Liver (tissue), 9 donors: Measurements from ENCODE around the gene INSR. TPM values are rescaled to one million over a fixed set of nuclear protein-coding genes. Genes with fewer than 3 reads are reported as not detected.

ENCODE experiments used
- DNase-seq: peaks from one replicate; pipeline ENCODE4 v3.0.0-alpha.2; 2017; ENCODE audit warnings: low spot score
- H3K27ac ChIP-seq, 2 donors: one replicate each; pipeline ENCODE4 v1.7.0; 2013; ENCODE audit warnings: inconsistent platforms in 2 of 2, low read length in 2 of 2, control low read depth in 1 of 2, low read depth in 1 of 2, mild to moderate bottlenecking in 1 of 2
- H3K27me3 ChIP-seq, 4 donors: one replicate each; pipeline versions ENCODE4 v1.6.1 to v1.7.0; 2013; ENCODE audit warnings: low read length in 3 of 4, inconsistent platforms in 1 of 4, mild to moderate bottlenecking in 1 of 4, moderate library complexity in 1 of 4; ENCODE audit not compliant: control insufficient read depth in 4 of 4, insufficient read depth in 4 of 4
- H3K36me3 ChIP-seq, 4 donors: one replicate each; pipeline versions ENCODE4 v1.6.1 to v1.7.0; 2013; ENCODE audit warnings: low read length in 3 of 4, mild to moderate bottlenecking in 3 of 4, low read depth in 1 of 4, moderate library complexity in 1 of 4; ENCODE audit not compliant: control insufficient read depth in 4 of 4, insufficient read depth in 3 of 4
- H3K4me1 ChIP-seq, 4 donors: one replicate each; pipeline versions ENCODE4 v1.6.1 to v1.7.0; 2013; ENCODE audit warnings: low read length in 3 of 4, mild to moderate bottlenecking in 3 of 4, moderate library complexity in 1 of 4; ENCODE audit not compliant: control insufficient read depth in 4 of 4, insufficient read depth in 4 of 4
- H3K4me3 ChIP-seq, 3 donors: one replicate each; pipeline versions ENCODE4 v1.6.1 to v1.7.0; 2013; ENCODE audit warnings: low read length in 3 of 3, control low read depth in 1 of 3, low read depth in 1 of 3, mild to moderate bottlenecking in 1 of 3
- H3K9ac ChIP-seq, 2 donors: one replicate each; pipeline ENCODE4 v1.7.0; 2013; ENCODE audit warnings: low read length in 2 of 2, mild to moderate bottlenecking in 2 of 2, moderate library complexity in 2 of 2, control low read depth in 1 of 2, low read depth in 1 of 2
- H3K9me3 ChIP-seq, 4 donors: one replicate each; pipeline versions ENCODE4 v1.6.1 to v1.7.0; 2013; ENCODE audit warnings: low read length in 3 of 4; ENCODE audit not compliant: control insufficient read depth in 4 of 4
- EGR1 ChIP-seq, 2 donors: IDR thresholded peaks; 2 replicates each; pipeline ENCODE4 v1.6.1; 2016 to 2018; ENCODE audit warnings: antibody characterized with exemption in 2 of 2, low read depth in 2 of 2
- FOXA1 ChIP-seq: IDR thresholded peaks from 2 replicates; pipeline ENCODE4 v1.6.1; 2016; ENCODE audit warnings: antibody characterized with exemption
- FOXA2 ChIP-seq: IDR thresholded peaks from 2 replicates; pipeline ENCODE4 v1.6.1; 2016; ENCODE audit warnings: antibody characterized with exemption
- GABPA ChIP-seq, 2 donors: IDR thresholded peaks in 1 of 2; conservative IDR thresholded peaks in 1 of 2; 2 replicates each; pipeline ENCODE4 v1.6.1; 2016; ENCODE audit warnings: antibody characterized with exemption in 2 of 2, mild to moderate bottlenecking in 1 of 2, moderate library complexity in 1 of 2
- HNF4A ChIP-seq, 2 donors: conservative IDR thresholded peaks; 2 replicates each; pipeline ENCODE4 v1.6.1; 2016; ENCODE audit warnings: antibody characterized with exemption in 2 of 2, mild to moderate bottlenecking in 2 of 2
- HNF4G ChIP-seq: IDR thresholded peaks from 2 replicates; pipeline ENCODE4 v1.6.1; 2016; ENCODE audit warnings: antibody characterized with exemption
- JUND ChIP-seq, 2 donors: IDR thresholded peaks; 2 replicates each; pipeline ENCODE4 v1.6.1; 2016; ENCODE audit warnings: antibody characterized with exemption in 2 of 2
- NR2F2 ChIP-seq: IDR thresholded peaks from 2 replicates; pipeline ENCODE4 v1.6.1; 2016; ENCODE audit warnings: antibody characterized with exemption
- RAD21 ChIP-seq, 2 donors: IDR thresholded peaks; 2 replicates each; pipeline ENCODE4 v1.6.1; 2016; ENCODE audit warnings: antibody characterized with exemption in 2 of 2, mild to moderate bottlenecking in 2 of 2
- RXRA ChIP-seq, 2 donors: IDR thresholded peaks; 2 replicates each; pipeline ENCODE4 v1.6.1; 2017 to 2018; ENCODE audit warnings: antibody characterized with exemption in 2 of 2, mild to moderate bottlenecking in 1 of 2
- SP1 ChIP-seq: IDR thresholded peaks from 2 replicates; pipeline ENCODE4 v1.6.1; 2018; ENCODE audit warnings: antibody characterized with exemption, mild to moderate bottlenecking
- TAF1 ChIP-seq: conservative IDR thresholded peaks from 2 replicates; pipeline ENCODE4 v1.6.1; 2016; ENCODE audit warnings: antibody characterized with exemption, mild to moderate bottlenecking
- YY1 ChIP-seq: IDR thresholded peaks from 2 replicates; pipeline ENCODE4 v1.6.1; 2016; ENCODE audit warnings: antibody characterized with exemption, mild to moderate bottlenecking
- WGBS: extraction: QIAGEN DNeasy Blood & Tissue Kit; methylation state at CpG from one replicate; pipeline ENCODE4 v1.1.7; 2013; 5-methylcytosine and 5-hydroxymethylcytosine counted together
- polyA plus RNA-seq, 2 donors: library from polyadenylated mRNA; stranded (reverse) in 1 of 2; unstranded in 1 of 2; fragments of 200-250 nt in 1 of 2; fragments of >200 nt in 1 of 2; fragmentation: Nextera tagmentation in 1 of 2; extraction: Ambion mirVana in 1 of 2; gene quantifications; one replicate each; pipeline versions ENCODE4 v1.2.1 to v1.2.3, GENCODE V29; 2013 to 2015
- total RNA-seq, 2 donors: library from RNA; depleted of rRNA; stranded (reverse); fragments of >200 nt; gene quantifications; one replicate each; pipeline ENCODE4 v1.2.3, GENCODE V29; 2014
- TF ChIP-seq, protein P1 (sequence below): IDR thresholded peaks from 2 replicates; pipeline ENCODE4 v1.6.1; 2016; ENCODE audit warnings: antibody characterized with exemption
- TF ChIP-seq, protein P2 (sequence below): IDR thresholded peaks from 2 replicates; pipeline ENCODE4 v1.6.1; 2016; ENCODE audit warnings: antibody characterized with exemption, mild to moderate bottlenecking
- TF ChIP-seq, protein P3 (sequence below): fragments of 150-350 bp; IDR thresholded peaks from 2 replicates; pipeline ENCODE4 v1.5.1; 2017; ENCODE audit warnings: improper control_type of control experiment, low read depth, low read length; ENCODE audit not compliant: missing input control
- TF ChIP-seq, protein P4 (sequence below): IDR thresholded peaks from 2 replicates; pipeline ENCODE4 v1.6.1; 2016; ENCODE audit warnings: antibody characterized with exemption
- donor health status: healthy.
- donor health status: healthy.
- donor health status: healthy.
- donor health status: healthy.
- donor health status: healthy.

Gene INSR
- total and polyA plus RNA-seq, 4 donors: 16.5 to 97.5 (median 50.8) TPM

DNA sequence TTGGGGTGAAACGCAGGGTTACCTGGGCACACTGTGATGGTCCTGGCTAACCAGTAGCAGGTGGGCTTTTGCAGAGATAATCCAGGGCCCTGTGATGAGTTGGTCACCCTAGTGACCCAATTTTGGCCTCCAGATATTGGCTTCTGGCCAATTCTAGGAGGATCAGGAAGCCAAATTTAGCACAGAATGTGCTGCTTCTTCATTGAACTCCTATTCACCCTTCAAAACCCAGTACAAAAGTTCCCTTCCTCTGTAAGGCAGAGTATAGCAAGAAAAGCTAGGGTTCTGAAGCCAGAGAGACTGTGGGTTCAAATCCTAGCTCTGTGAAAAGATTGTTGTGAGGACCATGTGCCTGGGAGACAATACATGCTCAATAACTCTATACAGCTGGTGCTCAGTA lies 70.8 kb downstream of the INSR start:
- WGBS: 100% methylated on average over 1 of the region's 1 CpG
- no peak overlapping the region for H3K9ac ChIP-seq
- no peaks in the 10 kb centered on the region for H3K9me3 ChIP-seq
- H3K4me1 ChIP-seq: peaks cover 3 to 23% (median 16%) of the 10 kb centered on the region in 4 donors
- H3K4me3 ChIP-seq: no peak overlapping the region
- peak overlapping the region; percentile 20 to 63 for H3K27ac ChIP-seq
- TF ChIP-seq GABPA (IDR thresholded peaks at IDR 0.05 in 1 of 2, conservative IDR thresholded peaks at IDR 0.05 in 1 of 2): no peak
- no peaks in the 10 kb centered on the region for H3K36me3 ChIP-seq
- no peak for DNase-seq
- no peaks in the 10 kb centered on the region for H3K27me3 ChIP-seq

DNA sequence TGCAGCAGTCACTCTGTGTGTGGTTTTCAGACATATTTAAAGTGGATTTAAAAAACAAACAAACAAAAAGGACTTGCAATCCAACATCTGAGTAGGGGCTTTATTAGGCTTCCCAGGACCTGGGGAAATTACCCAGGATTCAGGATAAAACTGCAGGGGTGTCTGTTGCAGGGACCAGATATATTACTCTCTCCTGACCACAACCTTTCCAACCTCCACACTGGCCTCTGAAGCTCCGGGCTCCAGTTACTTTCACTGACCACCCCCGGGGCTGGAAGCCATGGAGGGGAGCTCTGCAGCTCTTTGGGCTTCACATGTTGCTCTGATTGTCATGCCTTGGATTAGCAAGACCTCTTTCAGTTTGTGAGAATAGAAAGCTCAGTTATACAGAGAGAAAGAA lies 75.2 kb downstream of the INSR start:
- DNase-seq: no peak
- Histone ChIP-seq H3K27me3 (no peaks in the 10 kb centered on the region), H3K4me3 (no peak overlapping the region), H3K4me1 (peaks cover 6 to 13% (median 10%) of the 10 kb centered on the region in 4 donors), H3K9ac (no peak overlapping the region), H3K36me3 (no peaks in the 10 kb centered on the region), H3K9me3 (no peaks in the 10 kb centered on the region), H3K27ac (no peak overlapping the region)
- 88% methylated on average over 2 of the region's 2 CpGs for WGBS
- TF ChIP-seq FOXA2: no peak
- TF ChIP-seq, protein P1, sequence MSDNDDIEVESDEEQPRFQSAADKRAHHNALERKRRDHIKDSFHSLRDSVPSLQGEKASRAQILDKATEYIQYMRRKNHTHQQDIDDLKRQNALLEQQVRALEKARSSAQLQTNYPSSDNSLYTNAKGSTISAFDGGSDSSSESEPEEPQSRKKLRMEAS: no peak
- TF ChIP-seq, protein P2, sequence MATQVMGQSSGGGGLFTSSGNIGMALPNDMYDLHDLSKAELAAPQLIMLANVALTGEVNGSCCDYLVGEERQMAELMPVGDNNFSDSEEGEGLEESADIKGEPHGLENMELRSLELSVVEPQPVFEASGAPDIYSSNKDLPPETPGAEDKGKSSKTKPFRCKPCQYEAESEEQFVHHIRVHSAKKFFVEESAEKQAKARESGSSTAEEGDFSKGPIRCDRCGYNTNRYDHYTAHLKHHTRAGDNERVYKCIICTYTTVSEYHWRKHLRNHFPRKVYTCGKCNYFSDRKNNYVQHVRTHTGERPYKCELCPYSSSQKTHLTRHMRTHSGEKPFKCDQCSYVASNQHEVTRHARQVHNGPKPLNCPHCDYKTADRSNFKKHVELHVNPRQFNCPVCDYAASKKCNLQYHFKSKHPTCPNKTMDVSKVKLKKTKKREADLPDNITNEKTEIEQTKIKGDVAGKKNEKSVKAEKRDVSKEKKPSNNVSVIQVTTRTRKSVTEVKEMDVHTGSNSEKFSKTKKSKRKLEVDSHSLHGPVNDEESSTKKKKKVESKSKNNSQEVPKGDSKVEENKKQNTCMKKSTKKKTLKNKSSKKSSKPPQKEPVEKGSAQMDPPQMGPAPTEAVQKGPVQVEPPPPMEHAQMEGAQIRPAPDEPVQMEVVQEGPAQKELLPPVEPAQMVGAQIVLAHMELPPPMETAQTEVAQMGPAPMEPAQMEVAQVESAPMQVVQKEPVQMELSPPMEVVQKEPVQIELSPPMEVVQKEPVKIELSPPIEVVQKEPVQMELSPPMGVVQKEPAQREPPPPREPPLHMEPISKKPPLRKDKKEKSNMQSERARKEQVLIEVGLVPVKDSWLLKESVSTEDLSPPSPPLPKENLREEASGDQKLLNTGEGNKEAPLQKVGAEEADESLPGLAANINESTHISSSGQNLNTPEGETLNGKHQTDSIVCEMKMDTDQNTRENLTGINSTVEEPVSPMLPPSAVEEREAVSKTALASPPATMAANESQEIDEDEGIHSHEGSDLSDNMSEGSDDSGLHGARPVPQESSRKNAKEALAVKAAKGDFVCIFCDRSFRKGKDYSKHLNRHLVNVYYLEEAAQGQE: no peak
- no peak for TF ChIP-seq RAD21 (IDR thresholded peaks at IDR 0.05)

DNA sequence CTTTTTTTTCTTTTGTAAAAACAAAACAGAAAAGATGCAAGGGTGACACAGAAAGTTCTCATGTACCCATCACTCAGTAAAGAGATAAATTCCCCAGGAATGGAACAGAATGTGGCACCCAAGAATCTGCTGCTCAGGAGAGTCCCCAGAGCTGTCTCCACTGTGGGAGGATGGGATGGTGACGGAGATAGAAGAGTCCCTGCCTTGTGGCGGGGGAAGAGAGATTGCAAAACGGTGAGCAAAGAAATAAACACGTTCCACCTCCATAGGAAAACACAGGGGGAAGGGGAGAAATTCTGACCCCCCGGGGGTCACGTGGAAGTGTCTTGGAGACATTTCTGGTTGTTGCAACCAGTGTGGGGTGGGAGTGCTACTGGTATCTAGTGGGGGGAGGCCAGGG lies 76.4 kb downstream of the INSR start:
- no peak for DNase-seq
- H3K4me1 ChIP-seq: peaks cover under 1 to 10% (median 4%) of the 10 kb centered on the region in 4 donors
- H3K4me3 ChIP-seq: no peak overlapping the region
- no peak overlapping the region for H3K27ac ChIP-seq
- no peaks in the 10 kb centered on the region for H3K27me3 ChIP-seq
- TF ChIP-seq RAD21 (IDR thresholded peaks at IDR 0.05): no peak
- TF ChIP-seq HNF4A (conservative IDR thresholded peaks at IDR 0.05): no peak
- TF ChIP-seq EGR1 (IDR thresholded peaks at IDR 0.05; ENCODE audit: low read depth in 2 of 2): no peak
- no peak for TF ChIP-seq SP1
- TF ChIP-seq, protein P2: no peak
- TF ChIP-seq JUND (IDR thresholded peaks at IDR 0.05): no peak
- no peak for TF ChIP-seq YY1
- no peak for TF ChIP-seq TAF1
- no peak for TF ChIP-seq NR2F2
- TF ChIP-seq GABPA (IDR thresholded peaks at IDR 0.05 in 1 of 2, conservative IDR thresholded peaks at IDR 0.05 in 1 of 2): no peak
- TF ChIP-seq FOXA2: no peak
- TF ChIP-seq, protein P3, sequence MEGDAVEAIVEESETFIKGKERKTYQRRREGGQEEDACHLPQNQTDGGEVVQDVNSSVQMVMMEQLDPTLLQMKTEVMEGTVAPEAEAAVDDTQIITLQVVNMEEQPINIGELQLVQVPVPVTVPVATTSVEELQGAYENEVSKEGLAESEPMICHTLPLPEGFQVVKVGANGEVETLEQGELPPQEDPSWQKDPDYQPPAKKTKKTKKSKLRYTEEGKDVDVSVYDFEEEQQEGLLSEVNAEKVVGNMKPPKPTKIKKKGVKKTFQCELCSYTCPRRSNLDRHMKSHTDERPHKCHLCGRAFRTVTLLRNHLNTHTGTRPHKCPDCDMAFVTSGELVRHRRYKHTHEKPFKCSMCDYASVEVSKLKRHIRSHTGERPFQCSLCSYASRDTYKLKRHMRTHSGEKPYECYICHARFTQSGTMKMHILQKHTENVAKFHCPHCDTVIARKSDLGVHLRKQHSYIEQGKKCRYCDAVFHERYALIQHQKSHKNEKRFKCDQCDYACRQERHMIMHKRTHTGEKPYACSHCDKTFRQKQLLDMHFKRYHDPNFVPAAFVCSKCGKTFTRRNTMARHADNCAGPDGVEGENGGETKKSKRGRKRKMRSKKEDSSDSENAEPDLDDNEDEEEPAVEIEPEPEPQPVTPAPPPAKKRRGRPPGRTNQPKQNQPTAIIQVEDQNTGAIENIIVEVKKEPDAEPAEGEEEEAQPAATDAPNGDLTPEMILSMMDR: no peak
- TF ChIP-seq HNF4G: no peak
- TF ChIP-seq RXRA (IDR thresholded peaks at IDR 0.05): no peak
- no peak for TF ChIP-seq FOXA1
- TF ChIP-seq, protein P4, sequence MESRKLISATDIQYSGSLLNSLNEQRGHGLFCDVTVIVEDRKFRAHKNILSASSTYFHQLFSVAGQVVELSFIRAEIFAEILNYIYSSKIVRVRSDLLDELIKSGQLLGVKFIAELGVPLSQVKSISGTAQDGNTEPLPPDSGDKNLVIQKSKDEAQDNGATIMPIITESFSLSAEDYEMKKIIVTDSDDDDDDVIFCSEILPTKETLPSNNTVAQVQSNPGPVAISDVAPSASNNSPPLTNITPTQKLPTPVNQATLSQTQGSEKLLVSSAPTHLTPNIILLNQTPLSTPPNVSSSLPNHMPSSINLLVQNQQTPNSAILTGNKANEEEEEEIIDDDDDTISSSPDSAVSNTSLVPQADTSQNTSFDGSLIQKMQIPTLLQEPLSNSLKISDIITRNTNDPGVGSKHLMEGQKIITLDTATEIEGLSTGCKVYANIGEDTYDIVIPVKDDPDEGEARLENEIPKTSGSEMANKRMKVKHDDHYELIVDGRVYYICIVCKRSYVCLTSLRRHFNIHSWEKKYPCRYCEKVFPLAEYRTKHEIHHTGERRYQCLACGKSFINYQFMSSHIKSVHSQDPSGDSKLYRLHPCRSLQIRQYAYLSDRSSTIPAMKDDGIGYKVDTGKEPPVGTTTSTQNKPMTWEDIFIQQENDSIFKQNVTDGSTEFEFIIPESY: no peak
- whole genome bisulfite sequencing: 51% methylated on average over 6 of the region's 6 CpGs
- H3K9me3 ChIP-seq: no peaks in the 10 kb centered on the region
- H3K36me3 ChIP-seq: no peaks in the 10 kb centered on the region
- no peak overlapping the region for H3K9ac ChIP-seq
